Subcutaneous abdominal adipose tissue (tissue), 5 donors: ENCODE measurements around the gene ANAPC1.
"Not testable (repeated sequence)": the region's sequence is repeated elsewhere in the genome, so short reads cannot be mapped to it uniquely, and the experiment has no call there.

ENCODE experiments used
- H3K27ac ChIP-seq: one replicate; pipeline ENCODE4 v1.7.0; 2013; ENCODE audit warnings: low read depth, mild to moderate bottlenecking, inconsistent platforms, low read length, moderate library complexity
- H3K27me3 ChIP-seq, 5 donors: one replicate each; pipeline ENCODE4 v1.7.0; 2013; ENCODE audit warnings: low read length in 5 of 5, inconsistent platforms in 1 of 5; ENCODE audit not compliant: control insufficient read depth in 5 of 5, insufficient read depth in 4 of 5
- H3K36me3 ChIP-seq, 5 donors: one replicate each; pipeline ENCODE4 v1.7.0; 2013; ENCODE audit warnings: low read length in 5 of 5; ENCODE audit not compliant: control insufficient read depth in 5 of 5, insufficient read depth in 5 of 5
- H3K4me1 ChIP-seq, 5 donors: one replicate each; pipeline ENCODE4 v1.7.0; 2013; ENCODE audit warnings: low read length in 5 of 5, mild to moderate bottlenecking in 3 of 5, moderate library complexity in 1 of 5; ENCODE audit not compliant: control insufficient read depth in 5 of 5, insufficient read depth in 5 of 5
- H3K4me3 ChIP-seq, 5 donors: one replicate each; pipeline ENCODE4 v1.7.0; 2013; ENCODE audit warnings: low read length in 5 of 5, low read depth in 1 of 5
- H3K9ac ChIP-seq, 5 donors: one replicate each; pipeline ENCODE4 v1.7.0; 2013; ENCODE audit warnings: low read length in 5 of 5, mild to moderate bottlenecking in 4 of 5, moderate library complexity in 3 of 5
- H3K9me3 ChIP-seq, 5 donors: one replicate each; pipeline ENCODE4 v1.7.0; 2013; ENCODE audit warnings: low read length in 5 of 5; ENCODE audit not compliant: control insufficient read depth in 5 of 5
- donor health status: healthy.
- donor health status: healthy.
- donor health status: healthy.
- donor health status: healthy.
- donor health status: healthy.

Gene ANAPC1

DNA sequence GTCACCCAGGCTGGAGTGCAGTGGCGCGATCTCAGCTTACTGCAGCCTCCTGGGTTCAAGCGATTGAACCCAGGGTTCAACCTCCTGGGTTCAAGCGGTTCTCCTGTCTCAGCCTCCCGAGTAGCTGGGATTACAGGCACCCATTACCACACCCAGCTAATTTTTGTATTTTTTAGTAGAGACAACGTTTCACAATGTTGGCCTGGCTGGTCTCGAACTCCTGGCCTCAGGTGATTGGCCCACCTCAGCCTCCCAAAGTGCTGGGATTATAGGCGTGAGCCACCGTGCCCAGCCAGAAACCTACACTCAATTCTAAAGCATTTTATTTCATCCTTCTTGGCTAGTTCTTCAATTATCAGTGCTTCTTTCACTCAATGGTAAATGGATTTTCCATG lies 21.5 kb upstream of the ANAPC1 start:
- not testable (repeated sequence) for H3K27ac ChIP-seq, H3K27me3 ChIP-seq, H3K4me3 ChIP-seq, H3K9ac ChIP-seq, H3K9me3 ChIP-seq, H3K36me3 ChIP-seq
- peaks cover 0 to 45% (median 9%) of the 10 kb centered on the region in 5 donors for H3K4me1 ChIP-seq

GRCh38 chr2:111904726-111905474 lies 20.9 kb upstream of the ANAPC1 start:
- no peak overlapping the region for H3K4me3 ChIP-seq
- H3K27me3 ChIP-seq = peaks cover 0 to 2% (median 0%) of the 10 kb centered on the region in 5 donors
- peak overlapping the region in 1 of 5 donors; percentile 43 for H3K9ac ChIP-seq
- peaks cover 0 to 45% (median 9%) of the 10 kb centered on the region in 5 donors for H3K4me1 ChIP-seq
- no peak overlapping the region for H3K27ac ChIP-seq
- no peaks in the 10 kb centered on the region for H3K9me3 ChIP-seq
- no peaks in the 10 kb centered on the region for H3K36me3 ChIP-seq

DNA sequence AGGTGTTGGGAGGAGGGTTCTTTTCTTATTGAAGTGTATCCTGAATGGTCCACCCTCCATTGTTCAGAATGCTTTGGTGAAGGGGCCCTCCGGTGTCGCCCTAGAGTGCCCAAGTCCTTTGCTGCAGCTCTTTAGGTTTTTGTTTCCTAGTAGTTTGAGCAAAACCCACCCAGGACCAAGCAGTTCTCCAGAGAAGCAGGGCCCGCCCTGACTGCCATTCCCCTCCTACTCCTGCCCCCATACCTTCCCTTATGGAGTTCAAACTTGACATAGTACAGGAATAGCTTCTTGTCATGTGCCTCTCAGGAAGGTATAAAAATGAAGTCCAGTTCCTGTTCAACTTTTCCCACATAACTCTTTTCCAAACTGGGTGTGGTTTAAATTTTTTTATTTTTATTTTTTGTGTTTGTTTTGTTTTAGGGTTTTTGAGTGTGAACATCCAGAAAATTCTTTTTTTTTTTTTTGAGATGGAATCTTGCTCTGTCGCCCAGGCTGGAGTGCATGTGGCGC lies 20.0 kb upstream of the ANAPC1 start:
- no peaks in the 10 kb centered on the region for H3K9me3 ChIP-seq
- no peak overlapping the region for H3K4me3 ChIP-seq
- H3K4me1 ChIP-seq = peaks cover 5 to 52% (median 14%) of the 10 kb centered on the region in 5 donors
- H3K27ac ChIP-seq = no peak overlapping the region
- no peaks in the 10 kb centered on the region for H3K36me3 ChIP-seq
- H3K27me3 ChIP-seq = peaks cover 0 to 3% (median 0%) of the 10 kb centered on the region in 5 donors
- no peak overlapping the region for H3K9ac ChIP-seq

- Histone ChIP-seq H3K27ac (no peak overlapping the region), H3K27me3 (peaks cover 0 to 5% (median 0%) of the 10 kb centered on the region in 5 donors), H3K36me3 (no peaks in the 10 kb centered on the region), H3K9ac (no peak overlapping the region), H3K9me3 (no peaks in the 10 kb centered on the region), H3K4me3 (no peak overlapping the region), H3K4me1 (peaks cover 6 to 57% (median 18%) of the 10 kb centered on the region in 5 donors)
Measured at GRCh38 chr2:111903516-111903915, 19.5 kb upstream of the ANAPC1 start.

DNA sequence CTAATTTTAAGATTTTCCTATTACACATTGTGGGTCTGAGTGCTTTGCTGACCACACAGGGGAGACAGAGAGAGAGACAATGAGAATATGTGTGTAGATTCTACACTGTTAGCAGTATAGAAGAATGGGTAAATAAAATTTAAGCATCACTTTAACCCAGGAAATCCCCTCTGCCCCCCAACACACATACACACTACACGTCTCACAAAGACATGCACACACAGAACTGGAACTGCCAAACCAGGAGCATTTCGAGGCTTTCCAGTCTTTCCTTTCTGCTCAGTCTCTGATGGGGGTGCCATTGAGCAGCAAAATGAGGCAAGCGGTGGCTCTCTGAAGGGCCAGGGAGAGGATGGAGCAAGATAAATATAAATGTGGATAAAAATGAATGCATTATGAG lies 16.9 kb upstream of the ANAPC1 start:
- Histone ChIP-seq H3K27me3 (peaks cover 0 to 5% (median 0%) of the 10 kb centered on the region in 5 donors), H3K36me3 (no peaks in the 10 kb centered on the region), H3K4me1 (peaks cover 3 to 52% (median 30%) of the 10 kb centered on the region in 5 donors), H3K9me3 (no peaks in the 10 kb centered on the region), H3K4me3 (peak overlapping the region in 2 of 5 donors; percentile 21 to 35), H3K9ac (peak overlapping the region in 1 of 5 donors; percentile 45), H3K27ac (no peak overlapping the region)

GRCh38 chr2:111898703-111899514 lies 14.9 kb upstream of the ANAPC1 start:
- Histone ChIP-seq H3K27me3 (peaks cover 0 to 5% (median 0%) of the 10 kb centered on the region in 5 donors), H3K36me3 (no peaks in the 10 kb centered on the region), H3K4me3 (peak overlapping the region; percentile 40 to 80 (median 76)), H3K9me3 (no peaks in the 10 kb centered on the region), H3K9ac (peak overlapping the region in 4 of 5 donors; percentile 16 to 78 (median 74)), H3K4me1 (peaks cover 3 to 43% (median 29%) of the 10 kb centered on the region in 5 donors), H3K27ac (peak overlapping the region; percentile 37)

DNA sequence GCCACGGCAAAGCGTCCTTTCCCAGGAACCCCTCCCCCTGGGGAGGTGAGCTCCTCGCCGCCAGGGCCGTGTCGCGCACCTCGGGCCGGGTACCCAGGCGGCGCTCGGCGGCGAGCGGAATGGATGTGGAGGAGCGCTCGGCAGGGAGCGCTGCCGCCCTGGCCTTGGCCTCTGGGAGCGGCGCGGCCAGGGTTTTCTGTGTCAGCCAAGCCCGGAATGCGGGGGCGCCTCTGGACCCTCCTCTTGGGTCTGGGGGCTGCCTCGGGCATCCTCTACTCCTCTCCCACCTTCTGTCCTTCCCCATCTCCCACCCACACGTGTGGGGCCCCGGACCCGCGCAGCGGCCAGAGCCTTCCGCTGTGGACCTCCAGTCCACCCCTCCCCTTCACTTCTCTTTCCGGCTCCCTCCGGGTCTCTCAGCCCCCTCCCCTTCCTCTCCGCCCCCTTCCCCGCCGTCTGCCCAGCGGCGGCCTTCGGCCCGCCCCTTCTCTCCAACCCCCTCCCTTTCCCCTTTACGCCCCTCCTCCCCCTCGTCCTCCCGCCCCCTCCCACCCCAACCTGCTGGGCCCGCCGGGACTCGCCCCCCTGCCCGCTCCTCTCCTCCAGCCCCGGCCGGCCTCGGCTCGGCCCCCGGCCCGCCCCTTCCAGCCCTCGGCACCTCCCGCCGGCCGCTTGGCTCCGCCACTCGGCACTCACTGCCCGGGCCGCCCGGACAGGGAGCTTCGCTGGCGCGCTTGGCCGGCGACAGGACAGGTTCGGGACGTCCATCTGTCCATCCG lies 14.1 kb upstream of the ANAPC1 start, which contains the start of gene MERTK:
MERTK (plus strand) TSS at position 684 of the 779 bp plus-strand sequence. CDS start 129 bp downstream, outside the sequence.
- H3K36me3 ChIP-seq = no peaks in the 10 kb centered on the region
- H3K27ac ChIP-seq = peak within 1 kb of the TSS; percentile 37
- H3K4me3 ChIP-seq = peak within 1 kb of the TSS; percentile 70 to 80 (median 76)
- peak within 1 kb of the TSS; percentile 16 to 78 (median 75) for H3K9ac ChIP-seq
- peaks cover 3 to 35% (median 29%) of the 10 kb centered on the region in 5 donors for H3K4me1 ChIP-seq
- H3K27me3 ChIP-seq = peaks cover 0 to 5% (median 0%) of the 10 kb centered on the region in 5 donors
- H3K9me3 ChIP-seq = no peaks in the 10 kb centered on the region

GRCh38 chr2:111897630-111897923 lies 13.6 kb upstream of the ANAPC1 start:
- H3K27me3 ChIP-seq = peaks cover 0 to 5% (median 0%) of the 10 kb centered on the region in 5 donors
- H3K36me3 ChIP-seq = no peaks in the 10 kb centered on the region
- no peaks in the 10 kb centered on the region for H3K9me3 ChIP-seq
- H3K9ac ChIP-seq = peak overlapping the region; percentile 4 to 77 (median 63)
- no peak overlapping the region for H3K27ac ChIP-seq
- H3K4me3 ChIP-seq = peak overlapping the region; percentile 70 to 79 (median 76)
- H3K4me1 ChIP-seq = peaks cover 3 to 35% (median 28%) of the 10 kb centered on the region in 5 donors

GRCh38 chr2:111896576-111896975 lies 12.6 kb upstream of the ANAPC1 start:
- no peaks in the 10 kb centered on the region for H3K36me3 ChIP-seq
- no peak overlapping the region for H3K4me3 ChIP-seq
- H3K4me1 ChIP-seq = peaks cover 1 to 33% (median 24%) of the 10 kb centered on the region in 5 donors
- H3K27me3 ChIP-seq = peaks cover 0 to 5% (median 0%) of the 10 kb centered on the region in 5 donors
- H3K9me3 ChIP-seq = no peaks in the 10 kb centered on the region
- H3K27ac ChIP-seq = no peak overlapping the region
- H3K9ac ChIP-seq = no peak overlapping the region
